Cardiac fibroblast (primary cell): ENCODE data around the gene TRABD2B.

Experiments used
- DNase-seq, 2 donors: peaks; one replicate each; pipeline versions ENCODE4 v3.0.0 to v3.0.0-alpha.2; 2010; ENCODE audit warnings: low read depth in 2 of 2
- H3K4me3 ChIP-seq, 2 donors: replicated peaks in 1 of 2; 1 replicate in 1 of 2; 2 replicates in 1 of 2; pipeline ENCODE4 v1.5.1; 2011; ENCODE audit warnings: low read depth in 2 of 2, low read length in 2 of 2, mild to moderate bottlenecking in 2 of 2, moderate library complexity in 1 of 2
- TF ChIP-seq, protein P1 (sequence below): IDR thresholded peaks from one replicate; pipeline ENCODE4 v1.5.1; 2011; ENCODE audit warnings: low read depth, mild to moderate bottlenecking, low read length, inconsistent platforms

TRABD2B gene

DNA sequence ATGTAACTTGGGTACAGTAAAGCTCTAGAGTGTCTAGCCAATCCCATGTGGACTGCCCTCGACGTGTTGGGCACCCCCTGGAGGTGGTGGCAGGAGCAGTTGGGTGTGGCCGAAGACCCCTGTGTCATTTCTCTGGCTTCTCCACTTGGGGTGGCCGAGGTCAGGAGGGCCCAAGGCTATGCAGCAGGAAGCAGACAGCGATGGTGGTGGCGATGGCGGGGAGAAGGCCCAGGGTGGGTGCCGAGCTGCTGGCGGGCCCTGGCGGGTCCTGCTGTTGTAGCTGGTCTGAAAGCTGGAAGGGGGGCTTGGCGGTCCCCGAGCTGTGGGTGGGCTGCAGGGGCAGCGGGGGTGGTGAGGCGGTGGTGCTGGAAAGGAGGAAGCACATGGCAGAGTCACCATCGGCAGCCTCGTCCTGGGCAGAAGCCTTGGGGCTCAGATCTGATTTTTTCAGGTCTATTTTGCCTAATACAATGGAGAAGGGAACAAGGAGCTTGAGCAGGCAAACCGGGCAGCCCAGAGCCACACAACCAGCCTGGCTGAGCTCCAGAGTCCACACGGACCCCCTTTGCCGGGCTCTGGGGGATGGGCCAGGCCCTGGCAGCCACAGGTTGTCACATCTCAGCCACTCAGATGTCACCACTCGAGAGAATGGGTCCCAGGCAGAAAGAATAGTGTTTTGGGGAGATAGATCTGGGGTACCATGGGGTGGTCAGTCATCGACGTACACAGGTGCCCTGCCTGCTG lies 231.3 kb downstream of the TRABD2B start:
- no peak overlapping the region for H3K4me3 ChIP-seq
- TF ChIP-seq, protein P1, sequence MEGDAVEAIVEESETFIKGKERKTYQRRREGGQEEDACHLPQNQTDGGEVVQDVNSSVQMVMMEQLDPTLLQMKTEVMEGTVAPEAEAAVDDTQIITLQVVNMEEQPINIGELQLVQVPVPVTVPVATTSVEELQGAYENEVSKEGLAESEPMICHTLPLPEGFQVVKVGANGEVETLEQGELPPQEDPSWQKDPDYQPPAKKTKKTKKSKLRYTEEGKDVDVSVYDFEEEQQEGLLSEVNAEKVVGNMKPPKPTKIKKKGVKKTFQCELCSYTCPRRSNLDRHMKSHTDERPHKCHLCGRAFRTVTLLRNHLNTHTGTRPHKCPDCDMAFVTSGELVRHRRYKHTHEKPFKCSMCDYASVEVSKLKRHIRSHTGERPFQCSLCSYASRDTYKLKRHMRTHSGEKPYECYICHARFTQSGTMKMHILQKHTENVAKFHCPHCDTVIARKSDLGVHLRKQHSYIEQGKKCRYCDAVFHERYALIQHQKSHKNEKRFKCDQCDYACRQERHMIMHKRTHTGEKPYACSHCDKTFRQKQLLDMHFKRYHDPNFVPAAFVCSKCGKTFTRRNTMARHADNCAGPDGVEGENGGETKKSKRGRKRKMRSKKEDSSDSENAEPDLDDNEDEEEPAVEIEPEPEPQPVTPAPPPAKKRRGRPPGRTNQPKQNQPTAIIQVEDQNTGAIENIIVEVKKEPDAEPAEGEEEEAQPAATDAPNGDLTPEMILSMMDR, result no peak
- DNase-seq, result no peak

DNA sequence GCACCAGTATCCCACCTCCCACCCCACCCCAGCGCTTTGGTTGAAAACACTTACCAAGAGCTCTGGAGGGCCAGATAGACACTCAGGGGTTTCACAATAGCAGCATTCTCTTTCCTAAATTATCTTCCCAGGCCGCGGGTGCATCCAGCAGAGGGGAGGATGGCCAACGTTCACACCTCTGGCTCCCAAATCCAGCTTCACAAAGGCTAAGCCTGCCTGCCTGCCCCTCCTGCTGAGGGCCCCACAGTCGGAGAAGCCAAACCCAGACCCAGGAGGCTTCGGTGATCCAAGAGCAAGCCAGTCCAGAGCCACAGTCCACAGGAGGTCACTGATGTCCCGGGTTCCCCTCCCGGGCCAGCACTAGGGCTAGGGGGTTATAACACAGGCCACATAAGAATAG lies 231.9 kb downstream of the TRABD2B start:
- TF ChIP-seq, protein P1, result no peak
- no peak for DNase-seq
- no peak overlapping the region for H3K4me3 ChIP-seq

DNA sequence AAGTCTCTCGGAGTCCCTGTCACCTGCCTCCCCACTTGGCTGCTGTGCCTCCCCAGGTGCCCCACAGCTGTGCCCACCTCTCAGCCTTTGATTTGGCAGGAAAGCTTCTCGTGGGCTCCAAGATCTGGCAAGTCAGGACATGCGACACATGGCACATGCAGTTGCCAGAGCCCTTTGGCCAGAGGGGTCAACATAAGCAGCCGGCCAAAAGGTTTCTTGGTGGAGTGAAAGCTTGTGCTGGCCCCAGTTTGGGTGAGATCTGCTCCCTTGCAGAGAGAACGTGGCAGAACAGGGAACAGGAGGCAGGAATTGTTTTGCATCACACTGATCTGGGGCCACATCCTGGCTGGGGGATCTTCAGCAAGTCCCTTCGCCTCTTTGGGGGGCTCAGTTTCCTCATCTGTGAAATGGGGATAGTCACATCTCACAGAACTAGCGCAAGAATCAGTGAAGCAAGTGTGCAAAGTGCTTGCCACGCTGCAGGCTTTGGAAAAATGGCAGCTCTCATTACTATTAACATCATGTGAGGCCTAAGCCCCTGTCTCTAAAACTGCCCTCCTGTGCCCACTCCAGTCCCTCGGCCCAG lies 232.6 kb downstream of the TRABD2B start:
- TF ChIP-seq, protein P1, result no peak
- H3K4me3 ChIP-seq, result no peak overlapping the region
- DNase-seq, result no peak

DNA sequence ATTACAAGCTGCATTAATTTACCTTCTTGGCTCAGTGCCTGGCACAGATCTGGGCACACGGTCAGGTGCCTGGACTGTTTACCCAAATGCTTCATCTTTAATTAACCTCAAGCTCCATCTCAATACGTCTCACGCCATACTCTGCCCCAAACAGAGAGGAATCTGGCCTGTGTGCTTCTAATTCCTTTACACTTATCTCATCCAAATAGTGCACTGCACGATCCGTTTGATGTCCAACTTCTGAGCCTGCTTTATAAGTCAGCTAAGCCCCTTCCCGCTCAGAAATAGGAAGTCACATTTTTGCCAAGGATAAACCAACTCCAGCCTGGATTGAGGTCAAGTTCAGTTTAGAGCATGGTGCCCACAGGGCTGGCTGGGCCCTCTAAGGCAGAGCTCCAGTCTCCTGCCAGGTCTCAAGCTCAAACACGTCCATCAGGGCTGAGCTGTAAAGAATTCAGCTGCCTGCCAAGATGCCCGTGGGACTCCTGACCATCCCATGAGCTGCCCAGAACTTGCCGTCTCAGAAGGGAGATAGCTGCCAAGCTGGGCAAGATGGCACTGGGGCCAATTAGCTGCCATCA lies 233.5 kb downstream of the TRABD2B start:
- no peak overlapping the region for H3K4me3 ChIP-seq
- DNase-seq, result no peak
- TF ChIP-seq, protein P1, result no peak

DNA sequence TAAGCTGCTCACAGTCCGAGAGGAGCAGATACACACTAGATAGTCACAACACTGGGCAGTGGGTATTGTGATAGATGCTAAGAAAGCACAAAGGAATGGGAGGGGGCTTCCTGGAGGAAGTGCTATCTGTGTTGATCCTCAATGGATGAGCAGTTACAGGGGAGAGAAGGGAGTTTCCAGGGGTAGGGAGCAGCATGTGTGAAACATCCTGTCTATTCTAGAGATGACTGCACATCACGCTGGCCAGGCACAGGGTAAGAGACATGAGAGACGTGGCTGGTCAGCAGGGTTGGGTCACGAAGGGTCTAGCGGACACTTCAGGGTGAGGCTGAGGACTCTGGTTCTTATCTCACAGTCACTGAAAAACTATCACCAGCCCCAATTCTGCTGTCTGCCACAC lies 235.2 kb downstream of the TRABD2B start:
- no peak for DNase-seq
- H3K4me3 ChIP-seq, result no peak overlapping the region
- TF ChIP-seq, protein P1, result no peak

DNA sequence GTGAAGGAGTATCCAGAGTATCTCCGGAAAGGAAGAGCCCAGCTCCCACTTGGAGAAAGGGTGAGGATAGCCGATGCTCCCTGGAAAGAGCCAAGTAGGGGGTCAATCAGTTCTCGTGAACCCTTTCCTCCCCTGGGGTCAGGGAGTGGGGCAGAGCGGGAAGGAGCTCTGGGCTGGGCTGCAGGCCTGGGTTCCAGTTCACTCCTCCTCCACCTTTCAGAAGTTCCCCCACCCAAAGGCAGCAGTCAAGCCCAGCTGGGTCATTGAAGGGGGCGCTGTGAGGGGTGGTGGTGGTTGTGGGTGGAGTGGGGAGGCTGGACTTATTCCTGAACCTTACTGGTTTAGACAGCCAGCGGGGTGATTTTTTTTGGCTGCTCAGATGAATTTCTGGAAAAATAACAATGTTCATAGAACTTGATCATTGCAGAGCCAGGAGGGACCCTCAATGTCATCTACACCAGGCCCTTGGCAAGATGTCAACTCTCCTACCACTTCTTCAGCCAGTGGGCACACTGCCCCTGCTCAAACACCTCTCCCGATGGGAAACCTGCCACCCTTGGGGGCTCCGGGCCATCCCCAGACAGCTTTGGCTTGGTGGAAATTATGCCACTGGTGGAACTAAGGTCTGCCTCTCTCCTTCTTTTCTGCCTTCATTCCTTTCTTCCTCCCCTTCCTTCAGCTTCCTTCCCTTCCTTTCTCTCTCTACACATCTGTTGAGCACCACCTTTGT lies 235.8 kb downstream of the TRABD2B start:
- no peak for DNase-seq
- H3K4me3 ChIP-seq, result no peak overlapping the region
- TF ChIP-seq, protein P1, result no peak
